Measurements from ENCODE around the gene ETV5. TPM values are rescaled to one million over a fixed set of nuclear protein-coding genes. Genes with fewer than 3 reads are reported as not detected.
"Not testable (repeated sequence)": the region's sequence is repeated elsewhere in the genome, so short reads cannot be mapped to it uniquely, and the experiment has no call there.

The ETV5 gene
- total RNA-seq, 4 donors from 2014 or later: 1.7 to 6.7 (median 5.0) TPM

DNA sequence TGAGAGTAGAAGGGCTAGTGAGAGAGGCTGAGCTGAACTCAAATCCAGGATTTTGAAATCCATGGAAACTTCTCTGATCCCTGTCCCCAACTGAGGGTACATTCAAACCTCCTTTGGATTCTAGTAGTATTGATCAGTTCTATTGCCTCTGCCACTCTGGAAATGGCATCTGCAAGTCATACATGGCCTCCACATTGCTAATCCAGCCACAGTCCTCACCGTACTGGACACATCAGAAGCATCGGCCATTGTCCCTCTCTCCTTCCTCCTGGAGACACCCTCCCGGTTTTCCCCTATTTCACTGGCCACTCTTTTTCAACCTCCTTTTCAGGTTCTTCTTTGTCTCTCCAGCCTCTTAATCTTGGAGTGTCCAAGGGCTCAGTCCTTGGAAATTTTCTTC lies 66.9 kb downstream of the ETV5 start:
- Histone ChIP-seq H3K4me1 (no peaks in the 10 kb centered on the region), H3K36me3 (no peaks in the 10 kb centered on the region), H3K27ac (no peak overlapping the region), H3K27me3 (no peaks in the 10 kb centered on the region), H3K9me3 (peaks cover 0 to 7% (median 0%) of the 10 kb centered on the region in 3 donors), H3K4me3 (no peak overlapping the region)
- DNase-seq: no peak
- 94% methylated on average over 3 of the region's 3 CpGs for WGBS, 2 donors
- TF ChIP-seq POLR2A (IDR thresholded peaks at IDR 0.05): no peak
- TF ChIP-seq, protein P1, sequence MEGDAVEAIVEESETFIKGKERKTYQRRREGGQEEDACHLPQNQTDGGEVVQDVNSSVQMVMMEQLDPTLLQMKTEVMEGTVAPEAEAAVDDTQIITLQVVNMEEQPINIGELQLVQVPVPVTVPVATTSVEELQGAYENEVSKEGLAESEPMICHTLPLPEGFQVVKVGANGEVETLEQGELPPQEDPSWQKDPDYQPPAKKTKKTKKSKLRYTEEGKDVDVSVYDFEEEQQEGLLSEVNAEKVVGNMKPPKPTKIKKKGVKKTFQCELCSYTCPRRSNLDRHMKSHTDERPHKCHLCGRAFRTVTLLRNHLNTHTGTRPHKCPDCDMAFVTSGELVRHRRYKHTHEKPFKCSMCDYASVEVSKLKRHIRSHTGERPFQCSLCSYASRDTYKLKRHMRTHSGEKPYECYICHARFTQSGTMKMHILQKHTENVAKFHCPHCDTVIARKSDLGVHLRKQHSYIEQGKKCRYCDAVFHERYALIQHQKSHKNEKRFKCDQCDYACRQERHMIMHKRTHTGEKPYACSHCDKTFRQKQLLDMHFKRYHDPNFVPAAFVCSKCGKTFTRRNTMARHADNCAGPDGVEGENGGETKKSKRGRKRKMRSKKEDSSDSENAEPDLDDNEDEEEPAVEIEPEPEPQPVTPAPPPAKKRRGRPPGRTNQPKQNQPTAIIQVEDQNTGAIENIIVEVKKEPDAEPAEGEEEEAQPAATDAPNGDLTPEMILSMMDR (IDR thresholded peaks at IDR 0.05): no peak
- intact Hi-C loops (cut with DNase I): no loop called here

DNA sequence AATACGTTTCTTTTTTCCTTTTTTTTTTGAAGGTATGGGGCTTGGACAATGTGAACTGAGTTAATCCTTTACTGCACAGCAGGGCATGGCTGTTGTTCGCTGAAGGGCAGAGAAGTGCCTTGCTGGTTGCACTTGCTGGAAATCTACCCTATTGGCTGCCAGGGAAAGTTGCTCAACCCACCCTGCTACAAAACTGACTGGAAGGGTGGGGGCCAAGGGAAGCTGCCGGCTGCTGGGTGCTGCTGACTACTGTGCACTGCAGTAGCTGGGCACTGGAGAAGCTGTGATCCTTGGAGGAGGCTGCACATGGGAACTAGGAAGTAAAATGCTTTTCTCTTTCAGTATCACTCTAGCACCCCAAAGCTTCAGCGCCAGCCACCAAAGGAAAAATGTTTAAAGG lies 70.5 kb downstream of the ETV5 start:
- no peaks in the 10 kb centered on the region for H3K27me3 ChIP-seq
- H3K36me3 ChIP-seq: no peaks in the 10 kb centered on the region
- H3K4me3 ChIP-seq: no peak overlapping the region
- TF ChIP-seq, protein P1 (IDR thresholded peaks at IDR 0.05): no peak
- no peak for TF ChIP-seq POLR2A (IDR thresholded peaks at IDR 0.05)
- 64 to 68% methylated on average over 3 to 4 of the region's 4 CpGs for WGBS, 2 donors
- H3K27ac ChIP-seq: no peak overlapping the region
- intact Hi-C loops (cut with DNase I): no loop called here
- DNase-seq: no peak
- peaks cover 0 to 7% (median 0%) of the 10 kb centered on the region in 3 donors for H3K9me3 ChIP-seq
- no peaks in the 10 kb centered on the region for H3K4me1 ChIP-seq

DNA sequence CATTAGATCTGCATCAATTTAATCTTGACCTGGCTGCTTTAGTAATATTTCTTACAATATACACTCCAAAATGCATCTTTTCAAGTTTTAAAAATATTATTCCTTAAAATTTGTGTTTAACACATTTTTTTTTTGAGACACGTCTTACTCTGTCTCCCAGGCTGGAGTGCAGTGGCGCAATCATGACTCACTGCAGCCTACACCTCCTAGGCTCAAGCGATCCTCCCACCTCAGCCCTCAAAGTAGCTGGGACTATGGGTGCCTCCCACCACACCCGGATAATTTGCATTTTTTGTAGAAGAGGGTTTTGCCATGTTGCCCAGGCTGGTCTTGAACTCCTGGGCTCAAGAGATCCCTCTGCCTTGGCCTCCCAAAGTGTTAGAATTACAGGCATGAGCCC lies 73.6 kb downstream of the ETV5 start:
- peaks cover 0 to 7% (median 0%) of the 10 kb centered on the region in 4 donors for H3K27me3 ChIP-seq
- peaks cover 0 to 7% (median 0%) of the 10 kb centered on the region in 3 donors for H3K9me3 ChIP-seq
- WGBS, 2 donors: 33 to 56% methylated on average over 4 of the region's 4 CpGs
- H3K27ac ChIP-seq: no peak overlapping the region
- no peaks in the 10 kb centered on the region for H3K36me3 ChIP-seq
- no peak for DNase-seq
- no peak for TF ChIP-seq POLR2A (IDR thresholded peaks at IDR 0.05)
- intact Hi-C loops (cut with DNase I): no loop called here
- H3K4me3 ChIP-seq: no peak overlapping the region
- no peaks in the 10 kb centered on the region for H3K4me1 ChIP-seq

DNA sequence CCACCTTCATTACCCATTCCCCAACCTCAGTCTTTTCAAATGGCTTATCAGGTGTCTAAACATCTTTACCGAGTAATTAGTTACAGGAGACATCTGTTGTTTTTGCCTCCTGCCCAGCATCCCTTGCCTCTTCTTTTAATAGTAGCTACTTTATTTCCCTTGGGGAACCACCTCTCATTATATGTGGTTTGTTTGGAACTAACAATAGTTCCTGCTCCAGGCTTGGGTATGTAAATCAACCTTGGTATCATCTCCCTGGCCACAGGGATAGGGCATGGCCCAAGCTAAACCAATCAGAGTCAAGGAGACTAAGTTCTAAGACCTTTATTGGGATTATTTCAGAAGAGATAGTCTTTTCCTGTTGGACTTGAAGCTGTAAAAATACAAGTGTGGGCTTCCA lies 76.6 kb downstream of the ETV5 start:
- intact Hi-C loops (cut with DNase I): no loop called here
- peaks cover 0 to 7% (median 0%) of the 10 kb centered on the region in 4 donors for H3K27me3 ChIP-seq
- no peaks in the 10 kb centered on the region for H3K36me3 ChIP-seq
- TF ChIP-seq POLR2A (IDR thresholded peaks at IDR 0.05): no peak
- TF ChIP-seq, protein P1 (IDR thresholded peaks at IDR 0.05): no peak
- no peaks in the 10 kb centered on the region for H3K4me1 ChIP-seq
- WGBS, 2 donors: 79 to 86% methylated on average over 1 of the region's 1 CpG
- no peak overlapping the region for H3K4me3 ChIP-seq
- no peaks in the 10 kb centered on the region for H3K9me3 ChIP-seq
- no peak overlapping the region for H3K27ac ChIP-seq
- no peak for DNase-seq

DNA sequence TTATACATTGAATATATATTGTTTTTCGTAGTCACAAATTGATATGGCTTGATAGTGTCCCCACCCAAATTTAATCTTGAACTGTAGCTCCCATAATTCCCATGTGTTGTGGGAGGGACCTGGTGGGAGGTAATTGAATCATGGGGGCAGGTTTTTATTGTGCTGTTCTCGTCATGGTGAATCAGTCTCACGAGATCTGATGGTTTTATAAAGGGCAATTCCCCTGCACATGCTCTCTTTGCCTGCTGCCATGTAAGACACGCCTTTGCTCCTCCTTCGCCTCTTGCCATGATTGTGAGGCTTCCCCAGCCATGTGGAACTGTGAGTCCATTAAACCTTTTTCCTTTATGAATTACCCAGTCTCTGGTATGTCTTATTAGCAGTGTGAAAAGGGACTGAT lies 82.9 kb downstream of the ETV5 start:
- intact Hi-C loops (cut with DNase I); DNase-seq: not testable (repeated sequence)
- 86 to 87% methylated on average over 5 of the region's 5 CpGs for WGBS, 2 donors

DNA sequence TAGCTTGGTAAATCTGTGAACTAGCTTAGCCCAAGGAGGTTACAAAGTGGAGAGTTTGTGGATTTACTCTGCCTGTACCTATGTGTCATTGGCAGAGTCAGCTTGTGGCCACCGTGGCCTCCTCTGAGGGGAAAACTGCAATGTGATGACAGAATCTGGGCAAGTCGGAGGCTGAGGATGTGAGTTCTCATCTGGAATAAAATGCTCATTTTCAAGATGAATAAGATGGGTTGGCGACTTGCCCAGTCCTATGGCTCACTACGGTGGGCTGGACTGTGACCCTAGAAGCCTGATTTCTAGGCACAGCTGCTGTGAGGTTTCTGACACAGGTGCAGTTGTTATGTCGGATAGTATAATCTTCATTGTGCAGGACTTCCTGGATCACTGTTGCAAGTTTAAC lies 83.7 kb downstream of the ETV5 start:
- Histone ChIP-seq H3K4me1 (peaks cover 0 to 6% (median 0%) of the 10 kb centered on the region in 3 donors), H3K36me3 (no peaks in the 10 kb centered on the region), H3K9me3 (no peaks in the 10 kb centered on the region), H3K27me3 (no peaks in the 10 kb centered on the region), H3K4me3 (no peak overlapping the region), H3K27ac (no peak overlapping the region)
- no peak for DNase-seq
- WGBS, 2 donors: 44 to 57% methylated on average over 4 to 5 of the region's 5 CpGs
- intact Hi-C loops (cut with DNase I): no loop called here
- TF ChIP-seq, protein P1 (IDR thresholded peaks at IDR 0.05): no peak
- TF ChIP-seq POLR2A (IDR thresholded peaks at IDR 0.05): no peak

More for the DNA sequence above, 82.9 kb downstream of the ETV5 start:
- not testable (repeated sequence) for H3K4me3 ChIP-seq, H3K4me1 ChIP-seq, H3K27me3 ChIP-seq, H3K9me3 ChIP-seq, H3K36me3 ChIP-seq, H3K27ac ChIP-seq

Measured in esophagus squamous epithelium (tissue), 5 donors.